AG20443 (cell line): ENCODE data around the gene CMIP.
"Not testable (repeated sequence)": the region's sequence is repeated elsewhere in the genome, so short reads cannot be mapped to it uniquely, and the experiment has no call there.

ENCODE experiments used
- DNase-seq: peaks from one replicate; pipeline ENCODE4 v3.0.0; 2012; ENCODE audit warnings: low spot score, mixed read lengths

CMIP gene

GRCh38 chr16:81444448-81445121 lies at the start of gene CMIP:
TSS of gene CMIP (plus strand) at chr16:81444808.
- DNase-seq: peak; percentile 98

- DNase-seq: no peak
Measured at GRCh38 chr16:81394966-81395655, 49.5 kb upstream of the CMIP start.

GRCh38 chr16:81397058-81397878 lies 47.3 kb upstream of the CMIP start:
- DNase-seq: no peak

- DNase-seq: no peak
Measured at GRCh38 chr16:81397879-81398520, 46.6 kb upstream of the CMIP start.

GRCh38 chr16:81399909-81400308 lies 44.7 kb upstream of the CMIP start:
- no peak for DNase-seq

- peak; percentile 88 for DNase-seq
Measured at GRCh38 chr16:81401035-81401950, 43.3 kb upstream of the CMIP start.

- no peak for DNase-seq
Measured at GRCh38 chr16:81403208-81403600, 41.4 kb upstream of the CMIP start.

GRCh38 chr16:81403601-81404391 lies 40.8 kb upstream of the CMIP start:
- peak; percentile 93 for DNase-seq

- DNase-seq: not testable (repeated sequence)
Measured at GRCh38 chr16:81405002-81405401, 39.6 kb upstream of the CMIP start.

GRCh38 chr16:81405702-81406113 lies 38.9 kb upstream of the CMIP start:
- DNase-seq: peak; percentile 90

GRCh38 chr16:81408409-81408950 lies 36.1 kb upstream of the CMIP start:
- DNase-seq: no peak

GRCh38 chr16:81409016-81409556 lies 35.5 kb upstream of the CMIP start:
- DNase-seq: no peak

- no peak for DNase-seq
Measured at GRCh38 chr16:81410643-81411293, 33.8 kb upstream of the CMIP start.

GRCh38 chr16:81413245-81413990 lies 31.2 kb upstream of the CMIP start:
- no peak for DNase-seq

- no peak for DNase-seq
Measured at GRCh38 chr16:81415751-81416150, 28.9 kb upstream of the CMIP start.

- no peak for DNase-seq
Measured at GRCh38 chr16:81416749-81417148, 27.9 kb upstream of the CMIP start.

- no peak for DNase-seq
Measured at GRCh38 chr16:81417210-81417609, 27.4 kb upstream of the CMIP start.

GRCh38 chr16:81419806-81420205 lies 24.8 kb upstream of the CMIP start:
- no peak for DNase-seq

GRCh38 chr16:81421126-81421525 lies 23.5 kb upstream of the CMIP start:
- no peak for DNase-seq
